ENCODE results near the gene PNPLA5.

The PNPLA5 gene

GRCh38 chr22:43894122-43894521 lies 2.3 kb upstream of the PNPLA5 start:
- H3K36me3 ChIP-seq = no peaks in the 10 kb centered on the region
- H3K4me1 ChIP-seq = no peaks in the 10 kb centered on the region
- TF ChIP-seq CTCF (IDR thresholded peaks at IDR 0.05; ENCODE audit: low read depth, low read length) = no peak
- peaks cover 29% of the 10 kb centered on the region for H3K27me3 ChIP-seq
- no peaks in the 10 kb centered on the region for H3K9me3 ChIP-seq
- DNase-seq = no peak
- H3K4me3 ChIP-seq (ENCODE audit: low read depth, low read length) = no peak overlapping the region

- peaks cover 29% of the 10 kb centered on the region for H3K27me3 ChIP-seq
- H3K36me3 ChIP-seq = no peaks in the 10 kb centered on the region
- no peak for DNase-seq
- TF ChIP-seq CTCF (IDR thresholded peaks at IDR 0.05; ENCODE audit: low read depth, low read length) = no peak
- H3K4me1 ChIP-seq = no peaks in the 10 kb centered on the region
- no peaks in the 10 kb centered on the region for H3K9me3 ChIP-seq
- H3K4me3 ChIP-seq (ENCODE audit: low read depth, low read length) = no peak overlapping the region
Measured at GRCh38 chr22:43893266-43893665, 1.5 kb upstream of the PNPLA5 start.

DNA sequence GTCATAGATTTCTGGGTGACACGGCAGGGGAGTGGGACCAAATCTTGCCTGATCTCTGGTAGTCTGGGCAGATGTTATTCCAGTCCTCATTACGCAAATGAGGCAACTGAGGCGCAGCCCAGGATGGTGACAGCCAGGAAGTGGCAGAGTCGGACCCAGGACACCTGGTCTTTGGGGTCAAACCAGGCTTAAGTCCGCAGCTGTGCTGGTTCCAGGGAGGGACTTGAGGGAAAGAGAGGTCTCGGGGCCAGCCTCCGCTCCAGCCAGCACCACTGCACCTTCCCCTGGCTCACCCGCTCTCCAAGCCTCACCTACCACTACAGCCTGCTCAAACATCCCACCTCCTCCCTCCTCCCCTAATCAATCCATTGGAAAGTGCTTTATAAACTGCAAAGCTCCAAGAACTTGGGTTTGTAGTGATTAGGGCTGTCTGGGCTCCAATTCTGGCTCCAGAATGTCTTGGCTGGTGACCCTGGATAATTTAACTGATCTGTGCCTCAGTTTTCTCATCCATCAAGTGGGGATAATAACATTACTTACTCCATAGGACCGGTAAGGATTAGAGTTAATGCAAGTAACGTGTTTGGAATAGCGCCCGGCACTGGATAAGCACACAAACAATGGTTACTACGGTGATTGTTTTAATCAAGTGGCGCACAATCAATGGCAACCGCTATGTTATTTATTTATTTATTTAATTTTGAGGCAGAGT lies 526 bp upstream of the PNPLA5 start:
- Histone ChIP-seq H3K9me3 (no peaks in the 10 kb centered on the region), H3K27me3 (peaks cover 29% of the 10 kb centered on the region), H3K36me3 (no peaks in the 10 kb centered on the region), H3K4me3 (ENCODE audit: low read depth, low read length) (no peak overlapping the region), H3K4me1 (no peaks in the 10 kb centered on the region)
- no peak for DNase-seq
- TF ChIP-seq CTCF (IDR thresholded peaks at IDR 0.05; ENCODE audit: low read depth, low read length) = no peak

GRCh38 chr22:43890901-43891331 lies 897 bp downstream of the PNPLA5 start:
- no peak for DNase-seq
- Histone ChIP-seq H3K9me3 (no peaks in the 10 kb centered on the region), H3K4me3 (ENCODE audit: low read depth, low read length) (no peak overlapping the region), H3K27me3 (peaks cover 29% of the 10 kb centered on the region), H3K36me3 (no peaks in the 10 kb centered on the region), H3K4me1 (no peaks in the 10 kb centered on the region)
- no peak for TF ChIP-seq CTCF (IDR thresholded peaks at IDR 0.05; ENCODE audit: low read depth, low read length)

DNA sequence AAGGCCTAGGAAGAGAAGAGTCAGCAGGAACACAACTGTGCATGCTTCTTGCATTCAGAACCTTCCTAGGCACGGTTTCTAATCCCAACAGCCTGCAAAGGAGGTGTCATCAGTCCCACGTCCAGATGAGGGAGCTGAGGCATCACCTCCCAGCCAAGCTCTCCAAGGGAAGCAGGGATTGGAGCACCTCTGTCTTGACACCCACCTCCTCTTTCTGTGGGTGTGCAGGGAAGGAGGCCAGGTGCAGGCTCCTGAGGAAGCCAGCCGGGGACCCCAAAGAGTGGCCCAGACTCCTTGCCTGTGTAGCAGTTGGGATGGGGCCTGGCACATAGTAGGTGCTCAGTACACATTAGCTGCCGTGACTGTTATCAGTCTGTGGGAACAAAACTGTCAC lies 2.0 kb downstream of the PNPLA5 start:
- no peak for TF ChIP-seq CTCF (IDR thresholded peaks at IDR 0.05; ENCODE audit: low read depth, low read length)
- no peak for DNase-seq

GRCh38 chr22:43889201-43889859 lies 2.5 kb downstream of the PNPLA5 start:
- no peak overlapping the region for H3K4me3 ChIP-seq (ENCODE audit: low read depth, low read length)
- DNase-seq = no peak
- no peak for TF ChIP-seq CTCF (IDR thresholded peaks at IDR 0.05; ENCODE audit: low read depth, low read length)
- peaks cover 29% of the 10 kb centered on the region for H3K27me3 ChIP-seq
- H3K36me3 ChIP-seq = no peaks in the 10 kb centered on the region
- H3K4me1 ChIP-seq = no peaks in the 10 kb centered on the region
- H3K9me3 ChIP-seq = no peaks in the 10 kb centered on the region

More for the DNA sequence above, 2.0 kb downstream of the PNPLA5 start:
- Histone ChIP-seq H3K4me1 (no peaks in the 10 kb centered on the region), H3K4me3 (ENCODE audit: low read depth, low read length) (no peak overlapping the region), H3K36me3 (no peaks in the 10 kb centered on the region), H3K9me3 (no peaks in the 10 kb centered on the region), H3K27me3 (peaks cover 29% of the 10 kb centered on the region)

Measured in BE2C (cell line).